Amniotic stem cell (primary cell): Measurements from ENCODE around the gene PTOV1.

ENCODE experiments used
- DNase-seq: peaks from one replicate; lab custom pipeline; 2025; lab: John Stamatoyannopoulos, UW

The PTOV1 gene

GRCh38 chr19:49844138-49845095, 6.5 kb upstream of the PTOV1 start:
- DNase-seq, result no peak

GRCh38 chr19:49845414-49845813, 5.5 kb upstream of the PTOV1 start:
- no peak for DNase-seq

- no peak for DNase-seq
Measured at GRCh38 chr19:49846408-49846807, 4.6 kb upstream of the PTOV1 start.

- peak; percentile 17 for DNase-seq
Measured at GRCh38 chr19:49847731-49848696, 2.9 kb upstream of the PTOV1 start.

- DNase-seq, result no peak
Measured at GRCh38 chr19:49848938-49849337, 2.0 kb upstream of the PTOV1 start.

- no peak for DNase-seq
Measured at GRCh38 chr19:49849433-49850220, 1.3 kb upstream of the PTOV1 start.

GRCh38 chr19:49850221-49850486, 805 bp upstream of the PTOV1 start:
- DNase-seq, result no peak

- no peak for DNase-seq
Measured at GRCh38 chr19:49851456-49852259, 699 bp downstream of the PTOV1 start.

GRCh38 chr19:49852631-49853126, 1.7 kb downstream of the PTOV1 start:
- no peak for DNase-seq

GRCh38 chr19:49853852-49854377, 3.0 kb downstream of the PTOV1 start:
- DNase-seq, result no peak

- DNase-seq, result no peak
Measured at GRCh38 chr19:49854378-49855263, 3.7 kb downstream of the PTOV1 start.

GRCh38 chr19:49855277-49855675, 4.3 kb downstream of the PTOV1 start:
- DNase-seq, result no peak

- no peak for DNase-seq
Measured at GRCh38 chr19:49855676-49856573, 5.0 kb downstream of the PTOV1 start.

GRCh38 chr19:49856574-49857021, 5.6 kb downstream of the PTOV1 start:
- DNase-seq, result no peak

- DNase-seq, result no peak
Measured at GRCh38 chr19:49857061-49857837, 6.3 kb downstream of the PTOV1 start.

GRCh38 chr19:49857838-49858087, 6.8 kb downstream of the PTOV1 start:
- DNase-seq, result no peak

GRCh38 chr19:49858088-49858985, 7.4 kb downstream of the PTOV1 start:
- DNase-seq, result no peak
